ENCODE measurements around the gene PCSK5. TPM values are rescaled to one million over a fixed set of nuclear protein-coding genes. Genes with fewer than 3 reads are reported as not detected.
"Not testable (repeated sequence)": the region's sequence is repeated elsewhere in the genome, so short reads cannot be mapped to it uniquely, and the experiment has no call there.

Gene PCSK5
- total RNA-seq, 1 experiment from 2014 or later = 18.6 TPM

DNA sequence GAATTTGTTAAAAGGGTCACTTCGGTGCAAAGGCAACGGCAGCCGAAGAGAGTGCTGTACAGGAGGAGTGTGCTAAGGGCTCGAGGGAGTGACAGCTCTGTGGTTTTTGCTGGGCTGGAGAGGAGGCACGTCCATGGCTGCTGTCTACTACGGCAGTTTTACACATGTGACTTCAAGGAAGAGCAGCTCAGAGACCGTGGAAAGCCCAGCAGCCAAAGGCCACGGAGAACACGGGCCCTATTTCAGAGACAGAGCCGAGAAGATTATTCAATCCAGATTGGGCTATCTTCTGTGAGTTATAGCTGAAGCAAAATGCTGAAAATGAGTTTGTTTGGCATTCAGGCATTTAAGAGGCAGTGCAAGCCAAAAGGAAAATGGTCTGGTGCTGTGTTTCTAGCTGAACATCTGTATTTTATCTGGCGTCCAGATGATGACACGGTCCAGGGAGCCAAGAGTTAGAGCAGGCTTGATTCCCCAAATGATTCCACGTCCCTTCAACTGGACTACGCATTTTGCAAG is 407.3 kb downstream of the PCSK5 start:
- Histone ChIP-seq H3K36me3 (no peaks in the 10 kb centered on the region), H3K4me1 (peaks cover 12% of the 10 kb centered on the region), H3K9me3 (replicated peaks) (no peaks in the 10 kb centered on the region), H3K27ac (no peak overlapping the region), H3K4me3 (no peak overlapping the region), H3K27me3 (no peaks in the 10 kb centered on the region)
- DNase-seq = peak in 1 of 2 experiments; percentile 26

DNA sequence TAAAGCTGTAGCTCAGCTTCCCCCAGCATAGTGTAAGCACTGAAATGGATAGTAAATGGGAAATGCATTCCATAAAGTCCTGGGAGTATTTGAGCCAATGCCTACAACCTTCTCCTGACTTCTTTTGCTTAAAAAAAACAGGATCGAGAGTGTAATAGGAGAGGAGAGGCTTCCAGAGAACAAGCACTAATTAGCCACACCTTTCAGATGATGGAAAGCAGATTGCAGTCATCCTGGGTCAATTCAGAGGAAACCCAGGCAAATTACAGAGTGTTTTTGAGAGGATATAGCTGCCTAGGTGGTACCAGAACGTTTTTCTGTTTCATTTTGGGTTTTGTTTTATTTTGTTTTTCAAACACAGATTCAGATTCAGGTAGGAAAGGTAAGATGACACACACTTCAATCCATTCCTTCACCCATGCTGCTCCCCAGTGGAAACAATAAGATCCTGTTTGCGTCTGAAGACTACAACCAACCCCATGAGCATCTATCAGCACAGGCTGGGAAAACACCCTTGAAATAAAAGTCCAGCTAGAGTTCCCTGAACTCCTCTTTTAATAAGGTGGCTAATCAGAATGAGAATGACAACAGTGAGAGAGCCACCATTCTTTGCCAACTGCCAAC is 408.2 kb downstream of the PCSK5 start:
- no peaks in the 10 kb centered on the region for H3K9me3 ChIP-seq (replicated peaks)
- H3K27ac ChIP-seq = no peak overlapping the region

GRCh38 chr9:76302543-76302942 is 412.1 kb downstream of the PCSK5 start:
- Histone ChIP-seq H3K36me3 (no peaks in the 10 kb centered on the region), H3K9me3 (replicated peaks) (no peaks in the 10 kb centered on the region), H3K27me3 (no peaks in the 10 kb centered on the region), H3K4me1 (no peaks in the 10 kb centered on the region), H3K27ac (no peak overlapping the region), H3K4me3 (no peak overlapping the region)
- no peak for DNase-seq

More for the DNA sequence above, 408.2 kb downstream of the PCSK5 start:
- H3K27me3 ChIP-seq = no peaks in the 10 kb centered on the region
- peaks cover 12% of the 10 kb centered on the region for H3K4me1 ChIP-seq
- DNase-seq = no peak
- H3K36me3 ChIP-seq = no peaks in the 10 kb centered on the region
- no peak overlapping the region for H3K4me3 ChIP-seq

DNA sequence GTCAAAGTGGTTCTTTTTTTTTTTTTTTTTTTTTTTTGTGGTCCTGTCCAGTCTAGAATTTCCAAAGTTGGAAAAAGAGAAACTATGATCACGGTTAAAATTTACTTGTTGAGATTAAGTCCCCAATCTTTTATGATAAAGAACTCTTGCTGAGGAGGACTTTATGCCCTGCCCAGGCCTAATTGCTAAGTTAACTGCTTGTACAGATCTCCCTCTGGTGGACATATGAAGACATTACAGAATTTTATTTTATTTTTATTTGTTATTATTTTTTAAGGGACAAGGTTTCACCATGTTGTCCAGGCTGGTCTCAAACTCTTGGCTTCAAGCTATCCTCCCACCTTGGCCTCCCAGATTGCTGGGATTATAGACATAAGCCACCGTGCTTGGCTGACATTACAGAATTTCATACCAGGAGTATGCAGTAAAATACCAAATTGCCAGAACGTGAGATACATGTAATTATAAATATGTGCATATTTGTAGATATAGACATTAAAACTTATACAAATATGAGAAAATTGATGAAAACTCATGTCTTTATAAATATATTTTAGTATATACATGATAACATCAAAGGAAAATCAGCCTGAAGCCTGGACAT is 412.6 kb downstream of the PCSK5 start:
- no peak overlapping the region for H3K27ac ChIP-seq
- H3K9me3 ChIP-seq (replicated peaks) = no peaks in the 10 kb centered on the region
- no peaks in the 10 kb centered on the region for H3K4me1 ChIP-seq
- H3K4me3 ChIP-seq = no peak overlapping the region
- no peaks in the 10 kb centered on the region for H3K36me3 ChIP-seq
- peak; percentile 19 to 71 for DNase-seq
- no peaks in the 10 kb centered on the region for H3K27me3 ChIP-seq

- H3K9me3 ChIP-seq (replicated peaks); H3K27me3 ChIP-seq; H3K36me3 ChIP-seq; H3K4me1 ChIP-seq; H3K27ac ChIP-seq; H3K4me3 ChIP-seq; DNase-seq: not testable (repeated sequence)
These were observed 416.6 kb downstream of the PCSK5 start for GRCh38 chr9:76307047-76307446.

DNA sequence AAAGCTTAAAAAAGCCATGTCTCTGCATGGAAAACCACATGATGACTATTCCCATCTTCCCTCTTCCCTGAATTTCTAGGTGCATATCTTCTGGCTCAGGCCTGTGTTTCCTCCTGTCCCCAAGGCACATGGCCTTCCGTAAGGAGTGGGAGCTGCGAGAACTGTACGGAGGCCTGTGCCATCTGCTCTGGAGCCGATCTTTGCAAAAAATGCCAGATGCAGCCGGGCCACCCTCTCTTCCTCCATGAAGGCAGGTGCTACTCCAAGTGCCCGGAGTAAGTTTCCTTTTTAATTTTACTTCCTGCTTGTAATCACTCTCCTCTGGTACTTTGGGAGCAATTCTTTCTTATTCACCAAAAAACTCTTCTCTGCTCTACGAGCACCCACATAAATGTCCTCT is 420.1 kb downstream of the PCSK5 start:
- Histone ChIP-seq H3K27me3 (no peaks in the 10 kb centered on the region), H3K9me3 (replicated peaks) (no peaks in the 10 kb centered on the region), H3K27ac (no peak overlapping the region)

DNA sequence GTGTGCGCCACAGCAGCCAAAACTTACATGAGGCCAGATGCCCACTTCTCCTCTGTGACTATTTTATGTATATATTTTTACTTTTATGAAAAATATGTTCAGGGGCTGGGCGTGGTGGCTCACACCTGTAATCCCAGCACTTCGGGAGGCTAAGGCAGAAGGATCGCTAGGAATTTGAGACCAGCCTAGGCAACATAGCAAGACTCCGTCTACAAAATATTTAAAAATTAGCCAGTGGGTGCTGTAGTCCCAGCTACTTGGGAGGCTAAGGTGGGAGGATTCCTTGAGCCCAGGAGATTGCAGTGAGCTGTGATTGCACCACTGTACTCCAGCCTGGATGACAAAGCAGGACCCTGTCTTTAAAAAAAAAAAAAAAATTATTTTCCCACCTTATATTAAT is 420.5 kb downstream of the PCSK5 start:
- no peaks in the 10 kb centered on the region for H3K36me3 ChIP-seq
- no peak for DNase-seq
- H3K27me3 ChIP-seq = no peaks in the 10 kb centered on the region

More for the DNA sequence above, 420.1 kb downstream of the PCSK5 start:
- no peaks in the 10 kb centered on the region for H3K36me3 ChIP-seq
- no peaks in the 10 kb centered on the region for H3K4me1 ChIP-seq
- no peak for DNase-seq
- H3K4me3 ChIP-seq = no peak overlapping the region

GRCh38 chr9:76311537-76311936 is 421.1 kb downstream of the PCSK5 start:
- H3K36me3 ChIP-seq = no peaks in the 10 kb centered on the region
- no peaks in the 10 kb centered on the region for H3K9me3 ChIP-seq (replicated peaks)
- no peak overlapping the region for H3K27ac ChIP-seq
- no peak overlapping the region for H3K4me3 ChIP-seq
- no peaks in the 10 kb centered on the region for H3K27me3 ChIP-seq
- no peaks in the 10 kb centered on the region for H3K4me1 ChIP-seq
- DNase-seq = no peak

More for the DNA sequence above, 420.5 kb downstream of the PCSK5 start:
- H3K27ac ChIP-seq = no peak overlapping the region
- no peaks in the 10 kb centered on the region for H3K4me1 ChIP-seq
- H3K9me3 ChIP-seq (replicated peaks) = no peaks in the 10 kb centered on the region
- H3K4me3 ChIP-seq = no peak overlapping the region

DNA sequence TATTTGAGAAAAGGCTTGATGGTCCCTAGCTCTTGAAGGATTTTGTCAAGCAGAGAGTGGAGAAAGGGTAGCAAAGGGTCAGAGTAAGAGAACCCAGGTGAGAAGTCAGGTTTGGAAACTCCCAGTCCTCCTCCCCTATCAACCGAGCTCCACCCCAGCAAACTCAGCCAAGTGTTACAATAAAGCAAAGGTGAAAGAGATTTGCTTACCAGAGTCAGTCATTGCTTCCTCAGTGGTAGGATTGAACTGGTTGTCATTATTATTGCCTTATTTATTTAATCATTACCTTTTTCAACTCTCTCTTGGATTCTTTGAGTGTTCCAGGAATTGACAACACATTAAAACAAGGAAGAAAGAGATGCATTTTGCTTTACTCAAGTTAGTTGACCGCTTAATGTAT is 423.3 kb downstream of the PCSK5 start:
- Histone ChIP-seq H3K9me3 (replicated peaks) (no peaks in the 10 kb centered on the region), H3K36me3 (no peaks in the 10 kb centered on the region), H3K4me1 (no peaks in the 10 kb centered on the region), H3K27me3 (no peaks in the 10 kb centered on the region), H3K4me3 (no peak overlapping the region), H3K27ac (no peak overlapping the region)
- DNase-seq = no peak

GRCh38 chr9:76314321-76314720 is 423.8 kb downstream of the PCSK5 start:
- H3K36me3 ChIP-seq = no peaks in the 10 kb centered on the region
- no peaks in the 10 kb centered on the region for H3K27me3 ChIP-seq
- H3K4me1 ChIP-seq = no peaks in the 10 kb centered on the region
- no peak overlapping the region for H3K4me3 ChIP-seq
- DNase-seq = no peak
- no peaks in the 10 kb centered on the region for H3K9me3 ChIP-seq (replicated peaks)
- H3K27ac ChIP-seq = no peak overlapping the region

DNA sequence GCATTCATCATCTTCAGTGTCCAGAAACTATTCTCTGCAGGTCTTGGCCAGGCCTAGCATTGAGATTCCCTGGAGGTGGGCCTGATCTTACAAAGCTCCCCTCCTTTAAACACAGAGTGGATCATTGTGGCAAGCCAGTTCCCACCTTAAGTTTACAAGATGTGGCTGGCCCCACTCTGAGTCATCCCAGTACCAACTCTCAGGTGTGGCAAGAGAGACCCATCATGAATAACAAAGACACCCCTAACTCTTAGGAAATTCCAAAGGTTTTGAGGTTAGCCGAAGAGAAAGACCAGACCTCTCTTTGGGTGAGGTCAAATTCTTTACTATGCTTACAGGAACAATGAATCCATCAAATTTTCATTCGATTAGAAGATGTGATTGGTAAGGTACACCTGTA is 425.6 kb downstream of the PCSK5 start:
- Histone ChIP-seq H3K27ac (no peak overlapping the region), H3K27me3 (no peaks in the 10 kb centered on the region), H3K4me3 (no peak overlapping the region), H3K4me1 (no peaks in the 10 kb centered on the region), H3K36me3 (no peaks in the 10 kb centered on the region), H3K9me3 (replicated peaks) (no peaks in the 10 kb centered on the region)
- no peak for DNase-seq

DNA sequence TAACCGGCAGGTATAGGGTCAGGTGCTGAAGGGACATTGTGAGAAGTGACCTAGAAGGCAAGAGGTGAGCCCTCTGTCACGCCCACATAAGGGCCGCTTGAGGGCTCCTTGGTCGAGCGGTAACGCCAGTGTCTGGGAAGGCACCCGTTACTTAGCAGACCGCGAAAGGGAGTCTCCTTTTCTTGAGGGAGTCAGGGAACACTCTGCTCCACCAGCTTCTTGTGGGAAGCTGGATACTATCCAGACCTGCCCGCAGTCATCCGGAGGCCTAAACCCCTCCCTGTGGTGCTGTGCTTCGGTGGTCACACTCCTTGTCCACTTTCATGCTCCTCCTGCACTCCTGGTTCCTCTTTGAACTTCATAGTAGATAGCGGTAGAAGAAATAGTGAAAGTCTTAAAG is 429.0 kb downstream of the PCSK5 start:
- not testable (repeated sequence) for H3K9me3 ChIP-seq (replicated peaks); H3K4me3 ChIP-seq; DNase-seq; H3K36me3 ChIP-seq; H3K27ac ChIP-seq; H3K27me3 ChIP-seq; H3K4me1 ChIP-seq

GRCh38 chr9:76321195-76321828 is 430.8 kb downstream of the PCSK5 start:
- H3K9me3 ChIP-seq (replicated peaks) = no peaks in the 10 kb centered on the region
- no peak overlapping the region for H3K4me3 ChIP-seq
- no peaks in the 10 kb centered on the region for H3K4me1 ChIP-seq
- no peaks in the 10 kb centered on the region for H3K36me3 ChIP-seq
- no peaks in the 10 kb centered on the region for H3K27me3 ChIP-seq
- peak; percentile 17 to 36 for DNase-seq
- H3K27ac ChIP-seq = no peak overlapping the region

- DNase-seq = no peak
These were observed 432.3 kb downstream of the PCSK5 start for GRCh38 chr9:76322810-76323209.

GRCh38 chr9:76323490-76323889 is 433.0 kb downstream of the PCSK5 start:
- Histone ChIP-seq H3K36me3 (no peaks in the 10 kb centered on the region), H3K9me3 (replicated peaks) (no peaks in the 10 kb centered on the region), H3K27ac (no peak overlapping the region), H3K27me3 (no peaks in the 10 kb centered on the region), H3K4me1 (no peaks in the 10 kb centered on the region), H3K4me3 (no peak overlapping the region)
- DNase-seq = no peak

More at GRCh38 chr9:76322810-76323209, 432.3 kb downstream of the PCSK5 start:
- H3K9me3 ChIP-seq (replicated peaks) = no peaks in the 10 kb centered on the region
- no peak overlapping the region for H3K27ac ChIP-seq
- H3K36me3 ChIP-seq = no peaks in the 10 kb centered on the region
- H3K27me3 ChIP-seq = no peaks in the 10 kb centered on the region
- no peaks in the 10 kb centered on the region for H3K4me1 ChIP-seq
- no peak overlapping the region for H3K4me3 ChIP-seq

Measured in SJCRH30 (cell line).